Panc1 (cell line): ENCODE results near the gene PLD3. TPM values are rescaled to one million over a fixed set of nuclear protein-coding genes. Genes with fewer than 3 reads are reported as not detected.

Experiments
- ATAC-seq: fragments of 200-7000 bp; cut with Tn5 transposase; 2 replicates; pipeline ENCODE4 v1.9.1; 2020; ENCODE audit warnings: mild to moderate bottlenecking, moderate library complexity
- BruUV-seq: library from RNA; stranded (reverse); fragments of 400-500 nt; replicated peaks from 2 replicates; lab custom pipeline; 2021; lab: Mats Ljungman, UMichigan
- CTCF ChIA-PET: fragments of 300-600 bp; sonication (Branson Sonifier 250); formaldehyde crosslinking; loops from one replicate; lab custom pipeline; 2022; ENCODE audit warnings: antibody characterized with exemption; lab: Charles Lee
- POLR2A ChIA-PET: fragments of 300-600 bp; sonication (Branson Sonifier 250); formaldehyde crosslinking; loops from one replicate; lab custom pipeline; 2022; ENCODE audit warnings: antibody characterized with exemption; lab: Charles Lee
- DNase-seq: peaks from one replicate; pipeline ENCODE4 v3.0.0-alpha.2; 2010; ENCODE audit warnings: low read depth, low spot score
- H3K27ac ChIP-seq: 2 replicates; pipeline ENCODE4 v1.5.1; 2011; ENCODE audit warnings: mild to moderate bottlenecking, low read length, inconsistent platforms
- H3K27me3 ChIP-seq: fragments of 200-500 bp; sonication (Bioruptor generic); 2 replicates; pipeline ENCODE4 v1.6.0; 2014; ENCODE audit warnings: low read length, inconsistent platforms; ENCODE audit not compliant: control insufficient read depth, insufficient read depth
- H3K36me3 ChIP-seq: fragments of 200-500 bp; sonication (Bioruptor generic); 2 replicates; pipeline ENCODE4 v1.5.1; 2014; ENCODE audit warnings: inconsistent platforms, mild to moderate bottlenecking, low read length, moderate library complexity; ENCODE audit not compliant: control insufficient read depth, insufficient read depth
- H3K4me1 ChIP-seq: 2 replicates; pipeline ENCODE4 v1.5.1; 2011; ENCODE audit warnings: inconsistent platforms, mild to moderate bottlenecking, low read length, moderate library complexity; ENCODE audit not compliant: control insufficient read depth, insufficient read depth
- H3K4me3 ChIP-seq, 2 experiments: 2 replicates each; pipeline ENCODE4 v1.5.1; 2011 to 2012; ENCODE audit warnings: low read depth in 2 of 2, low read length in 2 of 2, mild to moderate bottlenecking in 2 of 2, inconsistent platforms in 1 of 2, moderate library complexity in 1 of 2
- H3K9me3 ChIP-seq: fragments of 200-500 bp; sonication (Bioruptor generic); 2 replicates; pipeline ENCODE4 v1.5.1; 2014; ENCODE audit warnings: low read depth, mild to moderate bottlenecking, inconsistent platforms, low read length, moderate library complexity; ENCODE audit not compliant: control insufficient read depth, insufficient read depth
- POLR2AphosphoS5 ChIP-seq: IDR thresholded peaks from 2 replicates; pipeline ENCODE4 v1.6.1; 2012; ENCODE audit warnings: mild to moderate bottlenecking, low read depth, low read length, moderate library complexity
- SIN3A ChIP-seq: IDR thresholded peaks from 2 replicates; pipeline ENCODE4 v1.6.1; 2012; ENCODE audit warnings: low read depth, mild to moderate bottlenecking, low read length, moderate library complexity, borderline replicate concordance; ENCODE audit not compliant: insufficient read depth
- TCF7L2 ChIP-seq: IDR thresholded peaks from 2 replicates; pipeline ENCODE4 v1.6.1; 2011; ENCODE audit warnings: mild to moderate bottlenecking, low read depth, low read length, inconsistent platforms
- in situ Hi-C: cut with HindIII; loops from 2 replicates; pipeline ENCODE4 v1.10.0; 2016; ENCODE audit warnings: low sequenced_read_pairs, low pct_unique_long_range_greater_than_20kb
- intact Hi-C: fragments of 100-400 bp; cut with micrococcal nuclease; formaldehyde crosslinking; loops from one replicate; pipeline ENCODE4 v1.10.0; 2022; ENCODE audit not compliant: unreplicated experiment
- total RNA-seq: library from RNA; stranded (reverse); gene quantifications from one replicate; pipeline ENCODE4 v1.2.1, GENCODE V29; 2021; ENCODE audit not compliant: unreplicated experiment
- TF ChIP-seq, protein P1 (sequence below), 2 experiments: IDR thresholded peaks; 2 replicates each; pipeline ENCODE4 v1.6.1; 2011 to 2012; ENCODE audit warnings: low read depth in 2 of 2, control low read depth in 1 of 2, low read length in 1 of 2, mild to moderate bottlenecking in 1 of 2, moderate library complexity in 1 of 2; ENCODE audit not compliant: insufficient read depth in 1 of 2
- TF ChIP-seq, protein P2 (sequence below): fragments of 450-650 bp; IDR thresholded peaks from 2 replicates; pipeline ENCODE4 v1.5.1; 2017; ENCODE audit warnings: mild to moderate bottlenecking

PLD3 gene
- total RNA-seq, 1 experiment from 2014 or later = 81.8 TPM

DNA sequence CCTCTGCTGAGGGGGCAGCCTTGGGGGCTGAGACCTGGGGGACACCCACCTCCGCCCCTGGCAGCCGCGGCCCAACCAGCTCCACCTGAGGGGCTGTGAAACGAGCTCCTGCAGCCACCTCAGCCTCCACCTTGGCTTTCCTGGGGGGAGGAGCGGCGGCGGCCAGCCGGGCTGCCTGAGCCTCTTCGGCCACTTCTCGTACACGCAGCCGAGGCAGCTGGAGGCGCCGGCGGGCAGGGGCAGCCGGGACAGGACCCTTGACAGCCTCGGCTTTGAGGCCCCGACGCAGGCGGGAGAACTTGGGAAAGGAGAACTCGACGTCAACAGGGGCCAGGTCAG is 49.0 kb downstream of the PLD3 start:
- CTCF ChIA-PET = no interaction called here
- TF ChIP-seq, protein P1, sequence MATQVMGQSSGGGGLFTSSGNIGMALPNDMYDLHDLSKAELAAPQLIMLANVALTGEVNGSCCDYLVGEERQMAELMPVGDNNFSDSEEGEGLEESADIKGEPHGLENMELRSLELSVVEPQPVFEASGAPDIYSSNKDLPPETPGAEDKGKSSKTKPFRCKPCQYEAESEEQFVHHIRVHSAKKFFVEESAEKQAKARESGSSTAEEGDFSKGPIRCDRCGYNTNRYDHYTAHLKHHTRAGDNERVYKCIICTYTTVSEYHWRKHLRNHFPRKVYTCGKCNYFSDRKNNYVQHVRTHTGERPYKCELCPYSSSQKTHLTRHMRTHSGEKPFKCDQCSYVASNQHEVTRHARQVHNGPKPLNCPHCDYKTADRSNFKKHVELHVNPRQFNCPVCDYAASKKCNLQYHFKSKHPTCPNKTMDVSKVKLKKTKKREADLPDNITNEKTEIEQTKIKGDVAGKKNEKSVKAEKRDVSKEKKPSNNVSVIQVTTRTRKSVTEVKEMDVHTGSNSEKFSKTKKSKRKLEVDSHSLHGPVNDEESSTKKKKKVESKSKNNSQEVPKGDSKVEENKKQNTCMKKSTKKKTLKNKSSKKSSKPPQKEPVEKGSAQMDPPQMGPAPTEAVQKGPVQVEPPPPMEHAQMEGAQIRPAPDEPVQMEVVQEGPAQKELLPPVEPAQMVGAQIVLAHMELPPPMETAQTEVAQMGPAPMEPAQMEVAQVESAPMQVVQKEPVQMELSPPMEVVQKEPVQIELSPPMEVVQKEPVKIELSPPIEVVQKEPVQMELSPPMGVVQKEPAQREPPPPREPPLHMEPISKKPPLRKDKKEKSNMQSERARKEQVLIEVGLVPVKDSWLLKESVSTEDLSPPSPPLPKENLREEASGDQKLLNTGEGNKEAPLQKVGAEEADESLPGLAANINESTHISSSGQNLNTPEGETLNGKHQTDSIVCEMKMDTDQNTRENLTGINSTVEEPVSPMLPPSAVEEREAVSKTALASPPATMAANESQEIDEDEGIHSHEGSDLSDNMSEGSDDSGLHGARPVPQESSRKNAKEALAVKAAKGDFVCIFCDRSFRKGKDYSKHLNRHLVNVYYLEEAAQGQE (IDR thresholded peaks at IDR 0.05; ENCODE audit: insufficient read depth in 1 of 2, low read depth in 2 of 2, low read length in 1 of 2) = no peak
- TF ChIP-seq SIN3A (no peak), POLR2AphosphoS5 (no peak), TCF7L2 (no peak)
- TF ChIP-seq, protein P2, sequence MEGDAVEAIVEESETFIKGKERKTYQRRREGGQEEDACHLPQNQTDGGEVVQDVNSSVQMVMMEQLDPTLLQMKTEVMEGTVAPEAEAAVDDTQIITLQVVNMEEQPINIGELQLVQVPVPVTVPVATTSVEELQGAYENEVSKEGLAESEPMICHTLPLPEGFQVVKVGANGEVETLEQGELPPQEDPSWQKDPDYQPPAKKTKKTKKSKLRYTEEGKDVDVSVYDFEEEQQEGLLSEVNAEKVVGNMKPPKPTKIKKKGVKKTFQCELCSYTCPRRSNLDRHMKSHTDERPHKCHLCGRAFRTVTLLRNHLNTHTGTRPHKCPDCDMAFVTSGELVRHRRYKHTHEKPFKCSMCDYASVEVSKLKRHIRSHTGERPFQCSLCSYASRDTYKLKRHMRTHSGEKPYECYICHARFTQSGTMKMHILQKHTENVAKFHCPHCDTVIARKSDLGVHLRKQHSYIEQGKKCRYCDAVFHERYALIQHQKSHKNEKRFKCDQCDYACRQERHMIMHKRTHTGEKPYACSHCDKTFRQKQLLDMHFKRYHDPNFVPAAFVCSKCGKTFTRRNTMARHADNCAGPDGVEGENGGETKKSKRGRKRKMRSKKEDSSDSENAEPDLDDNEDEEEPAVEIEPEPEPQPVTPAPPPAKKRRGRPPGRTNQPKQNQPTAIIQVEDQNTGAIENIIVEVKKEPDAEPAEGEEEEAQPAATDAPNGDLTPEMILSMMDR = no peak
- no peaks in the 10 kb centered on the region for H3K27me3 ChIP-seq
- ATAC-seq = no peak
- no peak overlapping the region for H3K27ac ChIP-seq
- in situ Hi-C loops (no loop called here), intact Hi-C loops (no loop called here)
- POLR2A ChIA-PET = no interaction called here
- H3K36me3 ChIP-seq = no peaks in the 10 kb centered on the region
- no TSS peak for BruUV-seq
- H3K4me3 ChIP-seq = no peak overlapping the region
- H3K9me3 ChIP-seq = no peaks in the 10 kb centered on the region
- H3K4me1 ChIP-seq = no peaks in the 10 kb centered on the region
- no peak for DNase-seq

DNA sequence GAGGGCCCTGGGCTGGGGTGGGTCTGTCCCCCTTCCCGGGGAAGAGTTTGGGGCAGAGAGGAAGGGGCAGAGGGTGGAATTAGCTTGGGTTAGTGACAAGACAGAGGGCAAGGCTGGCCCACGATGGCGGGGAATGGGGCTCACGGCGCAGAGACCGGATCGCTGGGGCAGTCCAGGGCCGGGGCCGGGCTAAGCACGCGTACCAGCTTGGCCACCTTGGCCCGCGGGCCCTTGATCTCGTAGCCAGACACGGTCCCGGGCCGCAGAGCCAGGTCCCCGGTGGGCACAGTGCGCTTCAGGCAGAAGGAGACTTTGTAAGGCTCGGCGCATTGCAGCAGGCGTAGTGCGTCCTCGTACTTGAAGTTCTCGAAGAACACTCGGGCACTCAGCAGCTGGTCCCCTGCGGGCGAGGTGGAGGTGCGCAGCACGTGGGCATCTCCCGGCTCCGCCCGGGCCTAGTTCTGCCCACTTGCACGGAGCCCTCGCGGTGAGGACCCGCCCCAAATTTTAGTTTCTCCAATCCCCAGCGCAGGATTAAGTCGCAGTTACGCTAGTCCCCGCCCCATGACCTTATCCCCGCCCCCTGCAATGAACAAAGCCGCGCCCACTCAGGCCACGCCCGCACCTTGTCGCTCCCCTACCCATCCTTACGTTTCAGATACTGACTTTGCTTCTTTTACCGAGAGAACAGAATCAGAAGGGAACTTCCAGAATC is 50.1 kb downstream of the PLD3 start:
- Histone ChIP-seq H3K4me3 (no peak overlapping the region), H3K27me3 (no peaks in the 10 kb centered on the region), H3K36me3 (no peaks in the 10 kb centered on the region), H3K4me1 (no peaks in the 10 kb centered on the region), H3K9me3 (no peaks in the 10 kb centered on the region), H3K27ac (no peak overlapping the region)
- intact Hi-C loops = no loop called here
- TF ChIP-seq, protein P1 (IDR thresholded peaks at IDR 0.05; ENCODE audit: insufficient read depth in 1 of 2, low read depth in 2 of 2, low read length in 1 of 2) = no peak
- no peak for TF ChIP-seq SIN3A
- TF ChIP-seq, protein P2 = no peak
- TF ChIP-seq POLR2AphosphoS5 = no peak
- no peak for TF ChIP-seq TCF7L2
- no TSS peak for BruUV-seq
- in situ Hi-C loops = no loop called here
- POLR2A ChIA-PET = no interaction called here
- no peak for ATAC-seq
- CTCF ChIA-PET = no interaction called here
- DNase-seq = no peak
